ENCODE results near the gene STMN3. TPM values are rescaled to one million over a fixed set of nuclear protein-coding genes. Genes with fewer than 3 reads are reported as not detected.

Gene STMN3
- total RNA-seq, 1 experiment from 2014 or later: 15.8 TPM

DNA sequence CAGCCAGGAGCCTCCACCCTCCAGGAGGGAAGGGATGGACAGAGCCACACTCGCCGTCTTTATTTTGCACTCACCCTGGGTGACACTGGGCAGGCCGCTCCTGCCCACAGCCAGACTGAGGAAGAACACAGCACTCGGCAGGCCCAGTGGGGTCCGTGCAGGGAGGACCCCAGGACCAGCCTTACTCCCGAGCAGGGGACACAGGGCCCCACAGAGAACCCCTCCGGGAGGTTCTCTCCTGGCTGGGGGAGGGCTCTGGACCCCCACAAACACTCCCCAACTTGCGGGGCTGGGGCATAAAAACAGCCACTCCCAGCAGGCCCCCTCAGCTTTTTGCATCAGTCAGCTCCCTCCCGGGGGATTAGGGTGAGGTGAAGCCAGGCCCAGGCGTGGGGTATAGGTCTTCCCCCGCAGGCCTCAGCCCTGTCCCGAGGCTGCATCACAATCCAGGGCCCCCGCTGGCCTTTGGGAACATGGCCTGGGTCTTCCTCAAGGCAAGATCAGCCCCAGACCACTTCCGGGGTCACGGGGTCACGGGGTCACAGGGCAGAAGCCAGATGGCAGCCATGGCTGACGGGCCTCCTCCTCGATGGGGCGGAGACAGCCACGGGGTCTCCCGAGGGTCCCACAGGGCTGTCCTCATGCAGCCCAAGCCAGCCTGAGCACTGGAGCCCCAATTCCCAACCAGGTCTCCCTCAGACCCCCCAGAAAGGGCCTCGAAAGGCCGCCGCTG lies 46.4 kb upstream of the STMN3 start:
- Histone ChIP-seq H3K4me2 (ENCODE audit: low read length) (peak overlapping the region; percentile 89), H3K9me3 (ENCODE audit: low read length) (no peaks in the 10 kb centered on the region), H3K79me2 (ENCODE audit: low read length) (0 out of 2 replicates have a peak, but pooled peaks cover 8% of the 10 kb centered on the region), H3K9me2 (replicated peaks; ENCODE audit: low read length) (no peaks in the 10 kb centered on the region), H3K36me3 (ENCODE audit: low read depth, low read length) (peaks cover 10% of the 10 kb centered on the region; the same call in 1 of the 2 replicates), H3K4me1 (ENCODE audit: insufficient read depth, low read length) (peaks cover 39% of the 10 kb centered on the region), H3K4me3 (ENCODE audit: low read length) (no peak overlapping the region), H4K20me1 (ENCODE audit: low read length) (no peaks in the 10 kb centered on the region), H2AFZ (ENCODE audit: low read length) (0 out of 2 replicates have a peak overlapping the region, but pooled peaks have one; percentile 48), H3K27me3 (ENCODE audit: low read length) (no peaks in the 10 kb centered on the region), H3K27ac (ENCODE audit: low read length) (peak overlapping the region; percentile 95), H3F3A (ENCODE audit: low read length, unreplicated experiment) (no peaks in the 10 kb centered on the region), H3K9ac (ENCODE audit: low read length) (peak overlapping the region; percentile 79)
- intact Hi-C loops (cut with micrococcal nuclease): no loop called here
- BruUV-seq (replicated peaks): TSS peak; percentile 14
- ChIA-PET POLR2A (ENCODE audit: unreplicated experiment) (interaction anchor here (0.6 to 1.1 kb wide), 2 partner anchors 17 to 176 kb away, joined by 3 read pairs; no protein-coding TSS in a partner anchor), CTCF (no interaction called here)
- DNase-seq (no peak), ATAC-seq (peak; percentile 12; the same call in 1 of the 2 replicates)
- no peak for TF ChIP-seq EZH2phosphoT487 (IDR thresholded peaks at IDR 0.05; ENCODE audit: borderline replicate concordance, low read length)
- TF ChIP-seq, protein P1, sequence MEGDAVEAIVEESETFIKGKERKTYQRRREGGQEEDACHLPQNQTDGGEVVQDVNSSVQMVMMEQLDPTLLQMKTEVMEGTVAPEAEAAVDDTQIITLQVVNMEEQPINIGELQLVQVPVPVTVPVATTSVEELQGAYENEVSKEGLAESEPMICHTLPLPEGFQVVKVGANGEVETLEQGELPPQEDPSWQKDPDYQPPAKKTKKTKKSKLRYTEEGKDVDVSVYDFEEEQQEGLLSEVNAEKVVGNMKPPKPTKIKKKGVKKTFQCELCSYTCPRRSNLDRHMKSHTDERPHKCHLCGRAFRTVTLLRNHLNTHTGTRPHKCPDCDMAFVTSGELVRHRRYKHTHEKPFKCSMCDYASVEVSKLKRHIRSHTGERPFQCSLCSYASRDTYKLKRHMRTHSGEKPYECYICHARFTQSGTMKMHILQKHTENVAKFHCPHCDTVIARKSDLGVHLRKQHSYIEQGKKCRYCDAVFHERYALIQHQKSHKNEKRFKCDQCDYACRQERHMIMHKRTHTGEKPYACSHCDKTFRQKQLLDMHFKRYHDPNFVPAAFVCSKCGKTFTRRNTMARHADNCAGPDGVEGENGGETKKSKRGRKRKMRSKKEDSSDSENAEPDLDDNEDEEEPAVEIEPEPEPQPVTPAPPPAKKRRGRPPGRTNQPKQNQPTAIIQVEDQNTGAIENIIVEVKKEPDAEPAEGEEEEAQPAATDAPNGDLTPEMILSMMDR (conservative IDR thresholded peaks at IDR 0.05; ENCODE audit: low read depth, low read length): no peak
- TF ChIP-seq EZH2 (IDR thresholded peaks at IDR 0.05; ENCODE audit: low read length, unreplicated experiment): no peak

DNA sequence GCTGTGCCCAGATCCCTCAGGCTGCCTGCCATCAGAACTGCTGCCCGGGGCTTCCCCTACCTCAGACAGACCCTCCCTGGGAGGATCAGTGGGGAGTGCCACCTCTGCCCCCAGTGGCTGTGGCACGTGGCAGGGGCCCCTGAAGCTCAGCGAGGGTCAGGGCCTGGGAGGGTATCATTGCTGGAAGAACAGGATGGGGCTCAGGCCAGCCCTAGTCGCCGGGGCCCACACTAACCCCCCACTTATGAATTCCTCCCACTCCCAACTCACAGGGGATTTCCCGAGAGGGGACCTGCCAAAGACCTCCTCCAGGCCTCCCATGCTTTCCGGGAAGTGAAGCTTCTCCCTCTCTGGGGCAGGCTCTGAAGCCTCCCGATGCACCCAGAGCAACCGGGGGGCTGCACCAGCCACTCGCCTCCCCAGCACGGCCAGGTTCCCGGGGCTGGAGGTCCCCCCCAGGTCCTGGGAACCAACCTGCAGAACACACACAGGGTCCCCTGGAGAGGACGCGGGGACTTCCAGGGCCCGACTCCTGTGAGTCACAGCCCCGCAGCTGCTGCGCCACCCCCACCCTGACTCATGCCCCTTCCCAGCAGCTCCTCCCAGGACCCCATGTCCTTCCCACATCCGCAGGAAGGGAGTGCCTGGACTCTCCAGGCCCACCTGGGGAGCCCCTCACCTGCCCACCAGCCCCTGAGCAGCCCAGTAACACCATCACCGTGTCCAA lies 45.7 kb upstream of the STMN3 start:
- no peaks in the 10 kb centered on the region for H3F3A ChIP-seq (ENCODE audit: low read length, unreplicated experiment)
- no peaks in the 10 kb centered on the region for H3K9me3 ChIP-seq (ENCODE audit: low read length)
- no peaks in the 10 kb centered on the region for H3K9me2 ChIP-seq (replicated peaks; ENCODE audit: low read length)
- ChIA-PET CTCF (interaction anchor here (0.6 kb wide), 1 partner anchor 340 kb away, joined by 3 read pairs; no protein-coding TSS in a partner anchor), POLR2A (ENCODE audit: unreplicated experiment) (interaction anchor here (0.6 to 1.2 kb wide), 6 partner anchors 10 to 175 kb away, joined by 3 to 7 read pairs (median 3); no protein-coding TSS in a partner anchor)
- H3K4me2 ChIP-seq (ENCODE audit: low read length): peak overlapping the region; percentile 89
- peak overlapping the region; percentile 63; the same call in 1 of the 2 replicates for H3K4me3 ChIP-seq (ENCODE audit: low read length)
- H3K4me1 ChIP-seq (ENCODE audit: insufficient read depth, low read length): peaks cover 39% of the 10 kb centered on the region
- H3K79me2 ChIP-seq (ENCODE audit: low read length): 0 out of 2 replicates have a peak, but pooled peaks cover 7% of the 10 kb centered on the region
- 0 out of 2 replicates have a peak, but pooled peaks cover 4% of the 10 kb centered on the region for H3K36me3 ChIP-seq (ENCODE audit: low read depth, low read length)
- peak; percentile 90 for DNase-seq
- peak; percentile 47 for ATAC-seq
- intact Hi-C loops (cut with micrococcal nuclease): no loop called here
- H4K20me1 ChIP-seq (ENCODE audit: low read length): no peaks in the 10 kb centered on the region
- peak overlapping the region; percentile 48; the same call in 1 of the 2 replicates for H2AFZ ChIP-seq (ENCODE audit: low read length)
- BruUV-seq (replicated peaks): no TSS peak
- H3K27ac ChIP-seq (ENCODE audit: low read length): peak overlapping the region; percentile 95
- no peaks in the 10 kb centered on the region for H3K27me3 ChIP-seq (ENCODE audit: low read length)
- TF ChIP-seq, protein P1 (conservative IDR thresholded peaks at IDR 0.05; ENCODE audit: low read depth, low read length): no peak
- TF ChIP-seq EZH2phosphoT487 (IDR thresholded peaks at IDR 0.05; ENCODE audit: borderline replicate concordance, low read length): no peak
- TF ChIP-seq EZH2 (IDR thresholded peaks at IDR 0.05; ENCODE audit: low read length, unreplicated experiment): no peak
- peak overlapping the region; percentile 79 for H3K9ac ChIP-seq (ENCODE audit: low read length)

Measured in PC-3 (cell line).